ENCODE results near the gene PCNT. TPM values are rescaled to one million over a fixed set of nuclear protein-coding genes. Genes with fewer than 3 reads are reported as not detected.

The PCNT gene
- total and polyA plus RNA-seq, 2 of the 8 experiments (the other 6 are each of a cell fraction or from before 2014, with no cell fraction given), result 9.9 to 45.1 TPM

- H3K4me3 ChIP-seq (ENCODE audit: extremely low read depth in 1 of 4, insufficient read depth in 2 of 4, low read depth in 3 of 4, low read length in 4 of 4), result no peak overlapping the region
- H3K36me3 ChIP-seq (ENCODE audit: control insufficient read depth in 2 of 4, insufficient read depth in 4 of 4, low read length in 3 of 4), result peaks cover 14 to 45% (median 36%) of the 10 kb centered on the region in 4 experiments; a peak in 6 of 8 replicates
- H3K9ac ChIP-seq (replicated peaks in 1 of 4; ENCODE audit: extremely low read depth in 1 of 4, low read depth in 3 of 4, low read length in 3 of 4), result no peak overlapping the region
- no peak overlapping the region for H2AK5ac ChIP-seq (ENCODE audit: low read depth, low read length)
- no peak for DNase-seq (ENCODE audit: low read depth in 1 of 2, low spot score in 2 of 2)
- peaks cover 4% of the 10 kb centered on the region for H3K79me1 ChIP-seq (ENCODE audit: low read depth, low read length)
- peaks cover 0 to 22% of the 10 kb centered on the region in 2 experiments; a peak in 2 of 4 replicates for H3K79me2 ChIP-seq (ENCODE audit: control insufficient read depth in 1 of 2, insufficient read depth in 2 of 2, low read length in 2 of 2)
- no peak overlapping the region for H2BK12ac ChIP-seq (ENCODE audit: low read depth, low read length)
- peaks cover 0 to 10% of the 10 kb centered on the region in 2 experiments; a peak in 1 of 4 replicates for H3K9me3 ChIP-seq (ENCODE audit: insufficient read depth in 2 of 2, low read depth in 1 of 2, low read length in 1 of 2)
- peaks cover 4% of the 10 kb centered on the region for H3K23me2 ChIP-seq (ENCODE audit: low read depth, low read length)
- no peak overlapping the region for H2BK20ac ChIP-seq (ENCODE audit: low read length)
- H4K5ac ChIP-seq (ENCODE audit: insufficient read length, low read depth, low read length), result no peak overlapping the region
- POLR2A ChIA-PET (ENCODE audit: partially characterized antibody), result interaction anchor here (0.7 kb wide), 1 partner anchor 240 kb away, joined by 3 read pairs; no protein-coding TSS in a partner anchor
- peaks cover under 1 to 10% of the 10 kb centered on the region in 2 experiments for H4K20me1 ChIP-seq (replicated peaks in 1 of 2; ENCODE audit: control insufficient read depth in 1 of 2, insufficient read depth in 2 of 2, low read length in 2 of 2)
- H2AFZ ChIP-seq (ENCODE audit: low read length), result no peak overlapping the region
- H2BK120ac ChIP-seq (replicated peaks; ENCODE audit: low read depth, low read length), result no peak overlapping the region
- H3K4ac ChIP-seq (replicated peaks; ENCODE audit: insufficient read length, low read depth, low read length), result no peak overlapping the region
- H4K91ac ChIP-seq (replicated peaks; ENCODE audit: insufficient read length, low read length), result no peak overlapping the region
- no peak overlapping the region for H3K23ac ChIP-seq (ENCODE audit: insufficient read length)
- no peak overlapping the region for H3K18ac ChIP-seq (ENCODE audit: extremely low read depth, low read length)
- H3K56ac ChIP-seq (replicated peaks; ENCODE audit: insufficient read length, low read depth, low read length), result no peak overlapping the region
- H3K14ac ChIP-seq (ENCODE audit: insufficient read length), result no peak overlapping the region
- FAIRE-seq, result no peak
- H2BK5ac ChIP-seq (ENCODE audit: low read depth, low read length), result no peak overlapping the region
- no peak overlapping the region for H3K4me2 ChIP-seq (ENCODE audit: insufficient read depth in 1 of 2, low read depth in 2 of 2, low read length in 2 of 2)
- CTCF ChIA-PET (ENCODE audit: partially characterized antibody), result interaction anchor here (0.9 kb wide), 1 partner anchor 15 kb away, joined by 3 read pairs; no protein-coding TSS in a partner anchor
- H2BK15ac ChIP-seq (ENCODE audit: low read length), result no peak overlapping the region
- H3K27me3 ChIP-seq (replicated peaks in 1 of 4; ENCODE audit: control insufficient read depth in 3 of 4, extremely low read depth in 1 of 4, insufficient read depth in 3 of 4, low read length in 3 of 4), result no peaks in the 10 kb centered on the region
- WGBS, 2 experiments (ENCODE audit: extremely low coverage in 1 of 2, insufficient coverage in 1 of 2, insufficient read length in 1 of 2, insufficient replicate concordance in 2 of 2, low coverage in 1 of 2, low lambda C conversion rate in 2 of 2, missing lambda C conversion rate in 1 of 2), result 94% methylated on average over 18 of the region's 20 CpGs; no CpG with 5 or more reads in 1 of the 2 experiments
- H3K27ac ChIP-seq (ENCODE audit: low read depth, low read length), result no peak overlapping the region
- no peaks in the 10 kb centered on the region for H3K4me1 ChIP-seq (replicated peaks in 1 of 4; ENCODE audit: control insufficient read depth in 3 of 4, insufficient read depth in 4 of 4, low read length in 3 of 4)
- no peak overlapping the region for H4K8ac ChIP-seq (ENCODE audit: extremely low read depth, insufficient read depth, low read length)
- TF ChIP-seq E2F6 (IDR thresholded peaks at IDR 0.05) (no peak), TEAD4 (IDR thresholded peaks at IDR 0.05; ENCODE audit: low read depth, low read length) (no peak), TAF1 (IDR thresholded peaks at IDR 0.05; ENCODE audit: low read depth, low read length) (no peak), EGR1 (IDR thresholded peaks at IDR 0.05; ENCODE audit: borderline replicate concordance, low read depth, low read length) (no peak), RAD21 (IDR thresholded peaks at IDR 0.05 in 1 of 2, conservative IDR thresholded peaks at IDR 0.05 in 1 of 2; ENCODE audit: low read depth in 2 of 2, low read length in 2 of 2) (no peak), CHD1 (IDR thresholded peaks at IDR 0.05; ENCODE audit: low read depth, low read length) (no peak), HDAC2 (IDR thresholded peaks at IDR 0.05; ENCODE audit: borderline replicate concordance in 1 of 2, low read depth in 2 of 2, low read length in 2 of 2) (no peak), HDAC6 (IDR thresholded peaks at IDR 0.05; ENCODE audit: low read depth, low read length) (no peak), JUN (IDR thresholded peaks at IDR 0.05; ENCODE audit: low read depth, low read length) (no peak), SAP30 (IDR thresholded peaks at IDR 0.05; ENCODE audit: insufficient read depth, insufficient replicate concordance, low read length) (no peak)
- TF ChIP-seq, protein P1, sequence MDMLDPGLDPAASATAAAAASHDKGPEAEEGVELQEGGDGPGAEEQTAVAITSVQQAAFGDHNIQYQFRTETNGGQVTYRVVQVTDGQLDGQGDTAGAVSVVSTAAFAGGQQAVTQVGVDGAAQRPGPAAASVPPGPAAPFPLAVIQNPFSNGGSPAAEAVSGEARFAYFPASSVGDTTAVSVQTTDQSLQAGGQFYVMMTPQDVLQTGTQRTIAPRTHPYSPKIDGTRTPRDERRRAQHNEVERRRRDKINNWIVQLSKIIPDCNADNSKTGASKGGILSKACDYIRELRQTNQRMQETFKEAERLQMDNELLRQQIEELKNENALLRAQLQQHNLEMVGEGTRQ (IDR thresholded peaks at IDR 0.05; ENCODE audit: low read length), result no peak
Observed at GRCh38 chr21:46366966-46367365, 43.0 kb downstream of the PCNT start.
